HepG2 (cell line): ENCODE data around the gene HEXIM1. TPM values are rescaled to one million over a fixed set of nuclear protein-coding genes. Genes with fewer than 3 reads are reported as not detected.

Source experiments
- BRCA1 ChIP-seq: sonication (generic); formaldehyde crosslinking; IDR thresholded peaks from 2 replicates; pipeline ENCODE4 v1.4.0; 2020; ENCODE audit warnings: missing genetic modification reagents
- CREM ChIP-seq, 2 experiments: sonication (generic) in 1 of 2; formaldehyde crosslinking in 1 of 2; IDR thresholded peaks; 2 replicates each; pipeline versions ENCODE4 v1.4.0 to v1.6.1; 2016 to 2020; ENCODE audit warnings: antibody characterized with exemption in 1 of 2, mild to moderate bottlenecking in 1 of 2, missing genetic modification reagents in 1 of 2
- GMEB2 ChIP-seq: IDR thresholded peaks from 2 replicates; pipeline ENCODE4 v1.6.1; 2016; ENCODE audit warnings: missing biosample characterization, missing genetic modification reagents, low read depth
- HNRNPH1 ChIP-seq: fragments of 200-400 bp; formaldehyde crosslinking; optimal IDR thresholded peaks from 2 replicates; pipeline ENCODE3; 2017; ENCODE audit warnings: mild to moderate bottlenecking, low read depth, low read length
- JUNB ChIP-seq: sonication (generic); formaldehyde crosslinking; IDR thresholded peaks from 2 replicates; pipeline ENCODE4 v1.8.0; 2022; ENCODE audit warnings: missing genetic modification reagents, mild to moderate bottlenecking, borderline replicate concordance
- KDM5B ChIP-seq: sonication (generic); formaldehyde crosslinking; IDR thresholded peaks from 2 replicates; pipeline ENCODE4 v1.4.0; 2020; ENCODE audit warnings: missing genetic modification reagents, mild to moderate bottlenecking, borderline replicate concordance
- KLF9 ChIP-seq: IDR thresholded peaks from 2 replicates; pipeline ENCODE4 v1.6.1; 2016; ENCODE audit warnings: low read depth
- NCOA2 ChIP-seq: sonication (generic); formaldehyde crosslinking; IDR thresholded peaks from 2 replicates; pipeline ENCODE4 v1.8.0; 2022; ENCODE audit warnings: inconsistent platforms
- UBTF ChIP-seq: sonication (generic); formaldehyde crosslinking; IDR thresholded peaks from 2 replicates; pipeline ENCODE4 v1.4.0; 2020; ENCODE audit warnings: mild to moderate bottlenecking, missing genetic modification reagents
- ZNF124 ChIP-seq: sonication (generic); formaldehyde crosslinking; IDR thresholded peaks from 2 replicates; pipeline ENCODE4 v1.4.0; 2020; ENCODE audit warnings: missing genetic modification reagents
- ZNF264 ChIP-seq: sonication (generic); formaldehyde crosslinking; IDR thresholded peaks from 2 replicates; pipeline ENCODE4 v1.4.0; 2020; ENCODE audit warnings: missing genetic modification reagents
- ZNF274 ChIP-seq: sonication (generic); formaldehyde crosslinking; IDR thresholded peaks from 2 replicates; pipeline ENCODE4 v1.5.1; 2020; ENCODE audit warnings: mild to moderate bottlenecking, missing genetic modification reagents
- ZNF724P ChIP-seq: sonication (generic); formaldehyde crosslinking; IDR thresholded peaks from 2 replicates; pipeline ENCODE4 v1.8.0; 2022; ENCODE audit warnings: missing genetic modification reagents, borderline replicate concordance
- ZNF747 ChIP-seq: sonication (generic); formaldehyde crosslinking; IDR thresholded peaks from 2 replicates; pipeline ENCODE4 v1.8.1; 2023; ENCODE audit warnings: missing genetic modification reagents, mild to moderate bottlenecking, borderline replicate concordance
- polyA plus RNA-seq, 8 experiments: library from polyadenylated mRNA; depleted of rRNA in 3 of 8; stranded (reverse) in 7 of 8; unstranded in 1 of 8; fragments of >200 nt; fragmentation: Illumina TruSeq in 4 of 8; extraction: Trizol in 4 of 8; gene quantifications; 2 replicates each; pipeline versions ENCODE4 v1.2.1 to v1.2.3, GENCODE V29; 2011 to 2016; ENCODE audit warnings: low read depth in 4 of 8, missing spikeins in 1 of 8, mixed read lengths in 1 of 8; ENCODE audit not compliant: insufficient read depth in 1 of 8
- total RNA-seq, 5 experiments: library from RNA; depleted of rRNA; stranded (reverse); fragments of >200 nt; fragmentation: Illumina TruSeq; extraction: Trizol; gene quantifications; 2 replicates each; pipeline ENCODE4 v1.2.3, GENCODE V29; 2016; ENCODE audit warnings: low read depth in 1 of 5
- TF ChIP-seq, protein P1 (sequence below): sonication (generic); formaldehyde crosslinking; IDR thresholded peaks from 2 replicates; pipeline ENCODE4 v1.4.0; 2020; ENCODE audit warnings: mild to moderate bottlenecking, missing genetic modification reagents, borderline replicate concordance
- TF ChIP-seq, protein P2 (sequence below): sonication (generic); formaldehyde crosslinking; IDR thresholded peaks from 2 replicates; pipeline ENCODE4 v1.5.0; 2020; ENCODE audit warnings: missing genetic modification reagents
- TF ChIP-seq, protein P3 (sequence below): sonication (generic); formaldehyde crosslinking; IDR thresholded peaks from 2 replicates; pipeline ENCODE4 v1.9.0; 2021; ENCODE audit warnings: missing genetic modification reagents, borderline replicate concordance

The HEXIM1 gene
- total and polyA plus RNA-seq, 2 of the 13 experiments (the other 11 are each of a cell fraction or from before 2014, with no cell fraction given) = 10.5 to 16.6 TPM

GRCh38 chr17:45123930-45124796, 24.1 kb upstream of the HEXIM1 start (continued):
- TF ChIP-seq ZNF264 (CRISPR knock-in tag) (no peak; the same call in 1 of the 2 replicates), GMEB2 (no peak), UBTF (CRISPR knock-in tag) (peak; percentile 50), KLF9 (CRISPR knock-in tag) (no peak), HNRNPH1 (no peak), ZNF124 (CRISPR knock-in tag) (no peak), NCOA2 (CRISPR knock-in tag) (peak; percentile 62), ZNF274 (CRISPR knock-in tag) (peak; percentile 91), CREM (IDR thresholded peaks at IDR 0.05) (0 out of 2 replicates have a peak, but pooled peaks have one; percentile 51), CREM (CRISPR knock-in tag; IDR thresholded peaks at IDR 0.05) (no peak), ZNF724P (CRISPR knock-in tag) (no peak), ZNF747 (no peak), KDM5B (CRISPR knock-in tag) (peak; percentile 77), JUNB (CRISPR knock-in tag) (peak; percentile 90; the same call in 1 of the 2 replicates), BRCA1 (CRISPR knock-in tag) (no peak)
- TF ChIP-seq, protein P1, sequence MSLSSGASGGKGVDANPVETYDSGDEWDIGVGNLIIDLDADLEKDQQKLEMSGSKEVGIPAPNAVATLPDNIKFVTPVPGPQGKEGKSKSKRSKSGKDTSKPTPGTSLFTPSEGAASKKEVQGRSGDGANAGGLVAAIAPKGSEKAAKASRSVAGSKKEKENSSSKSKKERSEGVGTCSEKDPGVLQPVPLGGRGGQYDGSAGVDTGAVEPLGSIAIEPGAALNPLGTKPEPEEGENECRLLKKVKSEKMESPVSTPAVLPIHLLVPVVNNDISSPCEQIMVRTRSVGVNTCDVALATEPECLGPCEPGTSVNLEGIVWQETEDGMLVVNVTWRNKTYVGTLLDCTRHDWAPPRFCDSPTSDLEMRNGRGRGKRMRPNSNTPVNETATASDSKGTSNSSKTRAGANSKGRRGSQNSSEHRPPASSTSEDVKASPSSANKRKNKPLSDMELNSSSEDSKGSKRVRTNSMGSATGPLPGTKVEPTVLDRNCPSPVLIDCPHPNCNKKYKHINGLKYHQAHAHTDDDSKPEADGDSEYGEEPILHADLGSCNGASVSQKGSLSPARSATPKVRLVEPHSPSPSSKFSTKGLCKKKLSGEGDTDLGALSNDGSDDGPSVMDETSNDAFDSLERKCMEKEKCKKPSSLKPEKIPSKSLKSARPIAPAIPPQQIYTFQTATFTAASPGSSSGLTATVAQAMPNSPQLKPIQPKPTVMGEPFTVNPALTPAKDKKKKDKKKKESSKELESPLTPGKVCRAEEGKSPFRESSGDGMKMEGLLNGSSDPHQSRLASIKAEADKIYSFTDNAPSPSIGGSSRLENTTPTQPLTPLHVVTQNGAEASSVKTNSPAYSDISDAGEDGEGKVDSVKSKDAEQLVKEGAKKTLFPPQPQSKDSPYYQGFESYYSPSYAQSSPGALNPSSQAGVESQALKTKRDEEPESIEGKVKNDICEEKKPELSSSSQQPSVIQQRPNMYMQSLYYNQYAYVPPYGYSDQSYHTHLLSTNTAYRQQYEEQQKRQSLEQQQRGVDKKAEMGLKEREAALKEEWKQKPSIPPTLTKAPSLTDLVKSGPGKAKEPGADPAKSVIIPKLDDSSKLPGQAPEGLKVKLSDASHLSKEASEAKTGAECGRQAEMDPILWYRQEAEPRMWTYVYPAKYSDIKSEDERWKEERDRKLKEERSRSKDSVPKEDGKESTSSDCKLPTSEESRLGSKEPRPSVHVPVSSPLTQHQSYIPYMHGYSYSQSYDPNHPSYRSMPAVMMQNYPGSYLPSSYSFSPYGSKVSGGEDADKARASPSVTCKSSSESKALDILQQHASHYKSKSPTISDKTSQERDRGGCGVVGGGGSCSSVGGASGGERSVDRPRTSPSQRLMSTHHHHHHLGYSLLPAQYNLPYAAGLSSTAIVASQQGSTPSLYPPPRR (CRISPR knock-in tag) = 0 out of 2 replicates have a peak, but pooled peaks have one; percentile 34
- TF ChIP-seq, protein P2, sequence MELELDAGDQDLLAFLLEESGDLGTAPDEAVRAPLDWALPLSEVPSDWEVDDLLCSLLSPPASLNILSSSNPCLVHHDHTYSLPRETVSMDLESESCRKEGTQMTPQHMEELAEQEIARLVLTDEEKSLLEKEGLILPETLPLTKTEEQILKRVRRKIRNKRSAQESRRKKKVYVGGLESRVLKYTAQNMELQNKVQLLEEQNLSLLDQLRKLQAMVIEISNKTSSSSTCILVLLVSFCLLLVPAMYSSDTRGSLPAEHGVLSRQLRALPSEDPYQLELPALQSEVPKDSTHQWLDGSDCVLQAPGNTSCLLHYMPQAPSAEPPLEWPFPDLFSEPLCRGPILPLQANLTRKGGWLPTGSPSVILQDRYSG = no peak
- TF ChIP-seq, protein P3, sequence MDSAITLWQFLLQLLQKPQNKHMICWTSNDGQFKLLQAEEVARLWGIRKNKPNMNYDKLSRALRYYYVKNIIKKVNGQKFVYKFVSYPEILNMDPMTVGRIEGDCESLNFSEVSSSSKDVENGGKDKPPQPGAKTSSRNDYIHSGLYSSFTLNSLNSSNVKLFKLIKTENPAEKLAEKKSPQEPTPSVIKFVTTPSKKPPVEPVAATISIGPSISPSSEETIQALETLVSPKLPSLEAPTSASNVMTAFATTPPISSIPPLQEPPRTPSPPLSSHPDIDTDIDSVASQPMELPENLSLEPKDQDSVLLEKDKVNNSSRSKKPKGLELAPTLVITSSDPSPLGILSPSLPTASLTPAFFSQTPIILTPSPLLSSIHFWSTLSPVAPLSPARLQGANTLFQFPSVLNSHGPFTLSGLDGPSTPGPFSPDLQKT = no peak; the same call in 1 of the 2 replicates
